ENCODE data around the gene PLCB1. TPM values are rescaled to one million over a fixed set of nuclear protein-coding genes. Genes with fewer than 3 reads are reported as not detected.

Gene PLCB1
- total RNA-seq, 2 donors from 2014 or later: 16.9 to 20.8 TPM

GRCh38 chr20:8127553-8128255 is 4.4 kb upstream of the PLCB1 start:
- intact Hi-C loops (cut with DNase I): no loop called here
- DNase-seq (ENCODE audit: low spot score): no peak

GRCh38 chr20:8128291-8129060 is 3.6 kb upstream of the PLCB1 start:
- intact Hi-C loops (cut with DNase I): no loop called here
- DNase-seq (ENCODE audit: low spot score): no peak

GRCh38 chr20:8129211-8129976 is 2.7 kb upstream of the PLCB1 start:
- intact Hi-C loops (cut with DNase I): no loop called here
- DNase-seq (ENCODE audit: low spot score): no peak

- intact Hi-C loops (cut with DNase I): loop anchor here in 1 of 2 donors (5.0 kb wide), 2 partner anchors 256 to 591 kb away; no protein-coding TSS in a partner anchor
- no peak for DNase-seq (ENCODE audit: low spot score)
Observed at GRCh38 chr20:8130840-8131526, 1.1 kb upstream of the PLCB1 start.

- DNase-seq (ENCODE audit: low spot score): peak; percentile 83
- intact Hi-C loops (cut with DNase I): loop anchor here in 1 of 2 donors (5.0 kb wide), 2 partner anchors 255 to 590 kb away; no protein-coding TSS in a partner anchor
Observed at GRCh38 chr20:8132484-8133309, 631 bp downstream of the PLCB1 start.

- peak; percentile 79 for DNase-seq (ENCODE audit: low spot score)
- intact Hi-C loops (cut with DNase I): loop anchor here in 1 of 2 donors (5.0 kb wide), 2 partner anchors 254 to 589 kb away; no protein-coding TSS in a partner anchor
Observed at GRCh38 chr20:8133310-8133768, 1.3 kb downstream of the PLCB1 start.

- no peak for DNase-seq (ENCODE audit: low spot score)
Observed at GRCh38 chr20:8133851-8134451, 1.9 kb downstream of the PLCB1 start.

GRCh38 chr20:8139899-8140298 is 7.8 kb downstream of the PLCB1 start:
- no peak for DNase-seq (ENCODE audit: low spot score)
- intact Hi-C loops (cut with DNase I): no loop called here

More at GRCh38 chr20:8133851-8134451, 1.9 kb downstream of the PLCB1 start:
- intact Hi-C loops (cut with DNase I): loop anchor here in 1 of 2 donors (5.0 kb wide), 2 partner anchors 253 to 588 kb away; no protein-coding TSS in a partner anchor

- DNase-seq (ENCODE audit: low spot score): no peak
- intact Hi-C loops (cut with DNase I): no loop called here
Observed at GRCh38 chr20:8143474-8143873, 11.4 kb downstream of the PLCB1 start.

- no peak for DNase-seq (ENCODE audit: low spot score)
- intact Hi-C loops (cut with DNase I): no loop called here
Observed at GRCh38 chr20:8144282-8145245, 12.5 kb downstream of the PLCB1 start.

GRCh38 chr20:8145246-8146168 is 13.4 kb downstream of the PLCB1 start:
- intact Hi-C loops (cut with DNase I): no loop called here
- DNase-seq (ENCODE audit: low spot score): no peak

GRCh38 chr20:8147476-8147875 is 15.4 kb downstream of the PLCB1 start:
- no peak for DNase-seq (ENCODE audit: low spot score)
- intact Hi-C loops (cut with DNase I): no loop called here

GRCh38 chr20:8148501-8148900 is 16.4 kb downstream of the PLCB1 start:
- no peak for DNase-seq (ENCODE audit: low spot score)
- intact Hi-C loops (cut with DNase I): no loop called here

- intact Hi-C loops (cut with DNase I): no loop called here
- DNase-seq (ENCODE audit: low spot score): no peak
Observed at GRCh38 chr20:8150591-8150990, 18.5 kb downstream of the PLCB1 start.

- intact Hi-C loops (cut with DNase I): no loop called here
- DNase-seq (ENCODE audit: low spot score): no peak
Observed at GRCh38 chr20:8151372-8151771, 19.3 kb downstream of the PLCB1 start.

- no peak for DNase-seq (ENCODE audit: low spot score)
- intact Hi-C loops (cut with DNase I): no loop called here
Observed at GRCh38 chr20:8152183-8152582, 20.1 kb downstream of the PLCB1 start.
